K562 (cell line): ENCODE data around the gene SLC12A3. TPM values are rescaled to one million over a fixed set of nuclear protein-coding genes. Genes with fewer than 3 reads are reported as not detected.

Experiments
- ATAC-seq: fragments of 200-7000 bp; cut with Tn5 transposase; 3 replicates; pipeline ENCODE4 v1.9.1; 2020; ENCODE audit warnings: moderate library complexity
- BruUV-seq: library from RNA; stranded (reverse); fragments of 400-500 nt; replicated peaks from 2 replicates; lab custom pipeline; 2021; lab: Mats Ljungman, UMichigan
- CTCF ChIA-PET: fragments of 300-600 bp; formaldehyde crosslinking; extraction: SDS; loops from one replicate; lab custom pipeline; 2021; ENCODE audit warnings: low intra/inter-chr PET ratio; lab: Yijun Ruan, JAX
- POLR2A ChIA-PET: fragments of 300-600, 350-650 bp; sonication (Branson Sonifier 250); formaldehyde crosslinking; extraction: SDS; loops from one replicate; lab custom pipeline; 2021; ENCODE audit warnings: antibody characterized with exemption, inconsistent platforms; lab: Yijun Ruan, JAX
- DNase-seq, 4 experiments: peaks; one replicate each; pipeline versions ENCODE4 v3.0.0 to v3.0.0-alpha.2; 2011 to 2018; ENCODE audit warnings: low spot score in 3 of 4, mixed read lengths in 3 of 4; ENCODE audit errors: extremely low read depth in 1 of 4
- FAIRE-seq: peaks from 2 replicates; lab custom pipeline; 2011; peaks lifted over from hg19 to GRCh38; lab: Jason Lieb, UNC
- H2AFZ ChIP-seq: 2 replicates; pipeline ENCODE4 v1.6.0; 2011; ENCODE audit warnings: low read depth, low read length, control low read depth, inconsistent platforms
- H3K27ac ChIP-seq: fragments of 200-600 bp; 3 replicates; pipeline ENCODE4 v1.8.0; 2011; ENCODE audit warnings: low read depth, mild to moderate bottlenecking, control low read depth, inconsistent platforms, low read length, moderate library complexity, mixed read lengths; ENCODE audit errors: extremely low read depth
- H3K27me3 ChIP-seq, 2 experiments: fragments of 300-600 bp in 1 of 2; 2 replicates in 1 of 2; 3 replicates in 1 of 2; pipeline versions ENCODE4 v1.6.0 to v1.8.0; 2011; ENCODE audit warnings: inconsistent platforms in 2 of 2, low read length in 2 of 2, mild to moderate bottlenecking in 1 of 2, mixed read lengths in 1 of 2, moderate library complexity in 1 of 2; ENCODE audit not compliant: control insufficient read depth in 2 of 2, insufficient read depth in 2 of 2
- H3K36me3 ChIP-seq: fragments of 300-600 bp; 3 replicates; pipeline ENCODE4 v1.8.0; 2011; ENCODE audit warnings: mild to moderate bottlenecking, low read length, inconsistent platforms; ENCODE audit not compliant: control insufficient read depth, insufficient read depth
- H3K4me1 ChIP-seq, 2 experiments: fragments of 200-600 bp in 1 of 2; replicated peaks in 1 of 2; 2 replicates in 1 of 2; 3 replicates in 1 of 2; pipeline versions ENCODE4 v1.5.1 to v1.8.0; 2011; ENCODE audit warnings: inconsistent platforms in 2 of 2, low read length in 2 of 2, mild to moderate bottlenecking in 1 of 2, mixed read lengths in 1 of 2, moderate library complexity in 1 of 2; ENCODE audit not compliant: control insufficient read depth in 2 of 2, insufficient read depth in 2 of 2
- H3K4me2 ChIP-seq: 2 replicates; pipeline ENCODE4 v1.6.1; 2011; ENCODE audit warnings: low read length, control low read depth, inconsistent platforms, mixed read lengths; ENCODE audit not compliant: insufficient read depth
- H3K4me3 ChIP-seq: fragments of 200-600 bp; sonication (generic), shearing (Covaris generic); 2 replicates; pipeline ENCODE4 v1.5.1; 2016; ENCODE audit warnings: control low read depth, inconsistent platforms
- H3K79me2 ChIP-seq: fragments of 200-600 bp; 3 replicates; pipeline ENCODE4 v1.8.0; 2011; ENCODE audit warnings: low read length, inconsistent platforms; ENCODE audit not compliant: control insufficient read depth, insufficient read depth
- H3K9ac ChIP-seq, 2 experiments: 2 replicates each; pipeline versions ENCODE4 v1.6.0 to v1.6.1; 2011; ENCODE audit warnings: low read depth in 2 of 2, low read length in 2 of 2, control low read depth in 1 of 2, inconsistent platforms in 1 of 2, mild to moderate bottlenecking in 1 of 2, mixed read lengths in 1 of 2; ENCODE audit not compliant: insufficient read depth in 1 of 2
- H3K9me1 ChIP-seq: one replicate; pipeline ENCODE4 v1.6.0; 2011; ENCODE audit warnings: inconsistent platforms, mild to moderate bottlenecking, low read length, moderate library complexity; ENCODE audit not compliant: control insufficient read depth, insufficient read depth
- H3K9me3 ChIP-seq: replicated peaks from 2 replicates; pipeline ENCODE4 v1.5.1; 2011; ENCODE audit warnings: low read depth, low read length, inconsistent platforms; ENCODE audit not compliant: control insufficient read depth, insufficient read depth
- H4K20me1 ChIP-seq: replicated peaks from 2 replicates; pipeline ENCODE4 v1.6.1; 2011; ENCODE audit warnings: low read length, inconsistent platforms, mixed read lengths; ENCODE audit not compliant: control insufficient read depth, insufficient read depth
- ARID2 ChIP-seq: fragments of 450-650 bp; IDR thresholded peaks from 2 replicates; pipeline ENCODE4 v1.6.1; 2017; ENCODE audit warnings: antibody characterized with exemption, mild to moderate bottlenecking
- CBX3 ChIP-seq, 2 experiments: IDR thresholded peaks; 1 replicate in 1 of 2; 2 replicates in 1 of 2; pipeline ENCODE4 v1.6.1; 2012; ENCODE audit warnings: inconsistent platforms in 2 of 2, low read length in 2 of 2, borderline replicate concordance in 1 of 2, control low read depth in 1 of 2
- CCAR2 ChIP-seq: fragments of 200-400 bp; formaldehyde crosslinking; IDR thresholded peaks from 2 replicates; pipeline ENCODE4 v1.6.1; 2017; ENCODE audit warnings: mild to moderate bottlenecking, low read depth, low read length
- ELK1 ChIP-seq: sonication (generic); formaldehyde crosslinking; IDR thresholded peaks from 2 replicates; pipeline ENCODE4 v1.8.1; 2022; ENCODE audit warnings: missing genetic modification reagents
- FIP1L1 ChIP-seq: fragments of 200-400 bp; formaldehyde crosslinking; IDR thresholded peaks from 2 replicates; pipeline ENCODE4 v1.6.1; 2018; ENCODE audit warnings: mild to moderate bottlenecking, low read depth, low read length; ENCODE audit not compliant: poor library complexity, severe bottlenecking
- FOXP4 ChIP-seq: sonication (generic); formaldehyde crosslinking; IDR thresholded peaks from 2 replicates; pipeline ENCODE4 v1.8.0; 2022; ENCODE audit warnings: mild to moderate bottlenecking, missing genetic modification reagents, borderline replicate concordance
- HNRNPH1 ChIP-seq: fragments of 200-400 bp; formaldehyde crosslinking; optimal IDR thresholded peaks from 2 replicates; pipeline ENCODE3; 2017; ENCODE audit warnings: low read depth, mild to moderate bottlenecking, low read length, moderate library complexity
- JUND ChIP-seq, 2 experiments: IDR thresholded peaks; 2 replicates in 1 of 2; 3 replicates in 1 of 2; pipeline ENCODE4 v1.6.1; 2011; ENCODE audit warnings: borderline replicate concordance in 2 of 2, low read depth in 2 of 2, low read length in 2 of 2, improper control_type of control experiment in 1 of 2, missing biosample characterization in 1 of 2, missing genetic modification characterization in 1 of 2, missing genetic modification reagents in 1 of 2
- PHF8 ChIP-seq: fragments of 200-600 bp; sonication (generic); IDR thresholded peaks from 2 replicates; pipeline ENCODE4 v1.6.1; 2012; ENCODE audit warnings: mixed run types, mild to moderate bottlenecking, inconsistent platforms, low read length, moderate library complexity, borderline replicate concordance
- RAD51 ChIP-seq: fragments of 450-650 bp; IDR thresholded peaks from 2 replicates; pipeline ENCODE4 v1.7.1; 2016; ENCODE audit warnings: low read depth, mild to moderate bottlenecking, borderline replicate concordance
- SIN3A ChIP-seq, 2 experiments: fragments of 150-350 bp in 1 of 2; IDR thresholded peaks; 2 replicates each; pipeline ENCODE4 v1.6.1; 2011 to 2016; ENCODE audit warnings: borderline replicate concordance in 2 of 2, low read depth in 2 of 2, low read length in 2 of 2, mild to moderate bottlenecking in 2 of 2, moderate library complexity in 2 of 2; ENCODE audit not compliant: control insufficient read depth in 1 of 2
- SP2 ChIP-seq: IDR thresholded peaks from 2 replicates; pipeline ENCODE4 v1.6.1; 2011; ENCODE audit warnings: mild to moderate bottlenecking, low read depth, low read length, moderate library complexity; ENCODE audit not compliant: poor library complexity, severe bottlenecking; ENCODE audit errors: extremely low read depth
- WGBS: fragments of 100-300 bp; shearing (Covaris generic); methylation state at CpG from one replicate; pipeline ENCODE4 v1.1.6; 2016; ENCODE audit warnings: low coverage, mixed read lengths; ENCODE audit not compliant: insufficient coverage; ENCODE audit errors: missing lambda C conversion rate; 5-methylcytosine and 5-hydroxymethylcytosine counted together
- in situ Hi-C: fragments of 300-500 bp; cut with MboI; formaldehyde crosslinking; loops from 4 replicates; pipeline ENCODE4 v1.15.0; 2018; ENCODE audit warnings: inconsistent platforms, mixed read lengths
- intact Hi-C: fragments of 100-400 bp; cut with micrococcal nuclease; formaldehyde crosslinking; loops from 2 replicates; pipeline ENCODE4 v1.14.2; 2022
- polyA plus RNA-seq, 8 experiments: library from polyadenylated mRNA; depleted of rRNA in 4 of 8; stranded (reverse) in 5 of 8; unstranded in 3 of 8; fragments of >200 nt; fragmentation: Nextera tagmentation in 2 of 8; fragmentation: Illumina TruSeq in 1 of 8; extraction: Ambion mirVana in 2 of 8; extraction: Trizol in 1 of 8; gene quantifications; 2 replicates each; pipeline versions ENCODE4 v1.2.1 to v1.2.3, GENCODE V29; 2011 to 2014; ENCODE audit warnings: inconsistent platforms in 1 of 8, missing spikeins in 1 of 8
- total RNA-seq, 7 experiments: library from RNA; depleted of rRNA in 6 of 7; stranded (reverse); fragments of >200 nt in 6 of 7; fragmentation: Illumina TruSeq in 2 of 7; extraction: Trizol in 2 of 7; gene quantifications; 2 replicates each; pipeline versions ENCODE4 v1.2.1 to v1.2.3, GENCODE V29; 2011 to 2021; ENCODE audit warnings: low replicate concordance in 1 of 7

SLC12A3 gene
- total and polyA plus RNA-seq, 9 of the 15 experiments (the other 6 are each of a cell fraction or from before 2014, with no cell fraction given) = not detected

- ChIA-PET CTCF (interaction anchor here (0.8 kb wide), 1 partner anchor 77 kb away, joined by 3 read pairs; no protein-coding TSS in a partner anchor), POLR2A (interaction anchor here (0.5 to 1.4 kb wide), 2 partner anchors 69 to 78 kb away, joined by 3 read pairs; no protein-coding TSS in a partner anchor)
- Histone ChIP-seq H3K36me3 (no peaks in the 10 kb centered on the region), H2AFZ (no peak overlapping the region), H3K79me2 (no peaks in the 10 kb centered on the region), H3K4me2 (no peak overlapping the region), H3K27ac (no peak overlapping the region), H3K4me1 (peaks cover 0 to 10% of the 10 kb centered on the region in 2 experiments; a peak in 3 of 5 replicates), H4K20me1 (no peaks in the 10 kb centered on the region), H3K27me3 (peaks cover 0 to 2% of the 10 kb centered on the region in 2 experiments; a peak in 1 of 5 replicates), H3K4me3 (no peak overlapping the region), H3K9me3 (no peaks in the 10 kb centered on the region), H3K9me1 (no peaks in the 10 kb centered on the region), H3K9ac (no peak overlapping the region)
- in situ Hi-C loops = no loop called here
- ATAC-seq (no peak), FAIRE-seq (no peak), DNase-seq (no peak)
- TF ChIP-seq FOXP4 (no peak), CCAR2 (no peak), RAD51 (no peak), SP2 (no peak), CBX3 (IDR thresholded peaks at IDR 0.05; ENCODE audit: borderline replicate concordance in 1 of 2, low read length in 2 of 2) (no peak), HNRNPH1 (no peak), JUND (IDR thresholded peaks at IDR 0.05; ENCODE audit: borderline replicate concordance, low read depth, low read length) (no peak), JUND (tag; IDR thresholded peaks at IDR 0.05; ENCODE audit: borderline replicate concordance, low read depth, low read length) (no peak), PHF8 (no peak), ARID2 (no peak), ELK1 (CRISPR knock-in tag) (no peak), FIP1L1 (no peak), SIN3A (IDR thresholded peaks at IDR 0.05; ENCODE audit: borderline replicate concordance in 2 of 2, control insufficient read depth in 1 of 2, low read depth in 2 of 2, low read length in 2 of 2) (no peak)
- intact Hi-C loops = loop anchor here (5.0 kb wide), 1 partner anchor 62 kb away; the partner anchor contains the start of gene HERPUD1
- no TSS peak for BruUV-seq
- WGBS = 75% methylated on average over 10 of the region's 14 CpGs
These were observed 5.4 kb downstream of the SLC12A3 start for GRCh38 chr16:56870276-56870888.
